ENCODE measurements around the gene CD200R1.
A peak's percentile ranks its signal among the peaks of the same experiment; 100 is the strongest.

- TF ChIP-seq BHLHE40 (IDR thresholded peaks at IDR 0.05; ENCODE audit: low read depth, low read length) (no peak), CTCF (conservative IDR thresholded peaks at IDR 0.05; ENCODE audit: low read depth, low read length) (no peak), USF2 (IDR thresholded peaks at IDR 0.05; ENCODE audit: low read depth, low read length) (no peak), RFX5 (IDR thresholded peaks at IDR 0.05; ENCODE audit: low read depth, low read length) (no peak), SMC3 (IDR thresholded peaks at IDR 0.05; ENCODE audit: low read depth, low read length) (no peak), POLR2A (IDR thresholded peaks at IDR 0.05; ENCODE audit: low read depth, low read length) (no peak), CEBPB (IDR thresholded peaks at IDR 0.05; ENCODE audit: low read depth, low read length) (peak; percentile 69), MXI1 (IDR thresholded peaks at IDR 0.05; ENCODE audit: borderline replicate concordance, low read depth, low read length) (no peak), RCOR1 (IDR thresholded peaks at IDR 0.05; ENCODE audit: insufficient replicate concordance, low read length) (no peak), ELK1 (IDR thresholded peaks at IDR 0.05; ENCODE audit: borderline replicate concordance, low read depth, low read length) (no peak)
These were observed 20.9 kb upstream of the CD200R1 start for GRCh38 chr3:112995800-112996199.
